ENCODE data around the gene CACNG6.

CACNG6 gene

GRCh38 chr19:54041969-54042606 lies 50.7 kb downstream of the CACNG6 start:
- Histone ChIP-seq H3K36me3 (ENCODE audit: control insufficient read depth in 1 of 2, insufficient read depth in 2 of 2, low read length in 2 of 2) (no peaks in the 10 kb centered on the region), H3K27me3 (ENCODE audit: control insufficient read depth in 1 of 2, insufficient read depth in 2 of 2, low read length in 2 of 2) (no peaks in the 10 kb centered on the region), H3K27ac (ENCODE audit: low read depth, low read length) (no peak overlapping the region), H3K4me3 (ENCODE audit: low read depth in 1 of 2, low read length in 2 of 2) (no peak overlapping the region), H3K4me1 (ENCODE audit: control insufficient read depth in 1 of 2, insufficient read depth in 2 of 2, low read length in 2 of 2) (no peaks in the 10 kb centered on the region), H3K9me3 (ENCODE audit: control insufficient read depth in 1 of 2, low read length in 2 of 2) (no peaks in the 10 kb centered on the region), H3K9ac (ENCODE audit: low read depth in 1 of 2, low read length in 2 of 2) (no peak overlapping the region)

GRCh38 chr19:54042989-54043388 lies 51.6 kb downstream of the CACNG6 start:
- no peak overlapping the region for H3K27ac ChIP-seq (ENCODE audit: low read depth, low read length)
- H3K27me3 ChIP-seq (ENCODE audit: control insufficient read depth in 1 of 2, insufficient read depth in 2 of 2, low read length in 2 of 2): no peaks in the 10 kb centered on the region

GRCh38 chr19:54045771-54046170 lies 54.3 kb downstream of the CACNG6 start:
- Histone ChIP-seq H3K4me3 (ENCODE audit: low read depth in 1 of 2, low read length in 2 of 2) (no peak overlapping the region), H3K27me3 (ENCODE audit: control insufficient read depth in 1 of 2, insufficient read depth in 2 of 2, low read length in 2 of 2) (no peaks in the 10 kb centered on the region), H3K9ac (ENCODE audit: low read depth in 1 of 2, low read length in 2 of 2) (no peak overlapping the region), H3K36me3 (ENCODE audit: control insufficient read depth in 1 of 2, insufficient read depth in 2 of 2, low read length in 2 of 2) (no peaks in the 10 kb centered on the region), H3K9me3 (ENCODE audit: control insufficient read depth in 1 of 2, low read length in 2 of 2) (no peaks in the 10 kb centered on the region), H3K4me1 (ENCODE audit: control insufficient read depth in 1 of 2, insufficient read depth in 2 of 2, low read length in 2 of 2) (no peaks in the 10 kb centered on the region), H3K27ac (ENCODE audit: low read depth, low read length) (no peak overlapping the region)

More at GRCh38 chr19:54042989-54043388, 51.6 kb downstream of the CACNG6 start:
- H3K36me3 ChIP-seq (ENCODE audit: control insufficient read depth in 1 of 2, insufficient read depth in 2 of 2, low read length in 2 of 2): no peaks in the 10 kb centered on the region
- H3K9ac ChIP-seq (ENCODE audit: low read depth in 1 of 2, low read length in 2 of 2): no peak overlapping the region
- no peaks in the 10 kb centered on the region for H3K9me3 ChIP-seq (ENCODE audit: control insufficient read depth in 1 of 2, low read length in 2 of 2)
- H3K4me1 ChIP-seq (ENCODE audit: control insufficient read depth in 1 of 2, insufficient read depth in 2 of 2, low read length in 2 of 2): no peaks in the 10 kb centered on the region
- H3K4me3 ChIP-seq (ENCODE audit: low read depth in 1 of 2, low read length in 2 of 2): no peak overlapping the region

DNA sequence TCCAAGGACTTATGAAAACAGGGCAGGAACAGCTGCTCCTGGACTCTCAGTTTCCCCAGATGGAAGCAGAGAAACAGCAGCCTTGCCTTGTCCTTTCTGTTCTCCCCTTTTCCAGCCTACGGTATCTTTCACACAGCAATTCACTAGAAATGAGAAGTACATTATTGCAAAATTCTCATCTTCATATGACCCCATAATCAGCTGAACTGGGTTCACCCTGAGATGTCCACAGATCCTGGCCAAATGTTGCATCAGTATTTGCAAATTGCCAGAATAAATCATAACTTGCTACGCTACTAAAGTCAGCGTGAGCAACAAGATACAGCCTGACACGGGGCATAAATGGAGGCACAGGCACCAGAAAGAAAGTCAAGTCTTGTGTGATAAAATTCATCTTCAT lies 56.2 kb downstream of the CACNG6 start:
- H3K4me3 ChIP-seq (ENCODE audit: low read depth in 1 of 2, low read length in 2 of 2): no peak overlapping the region
- H3K9me3 ChIP-seq (ENCODE audit: control insufficient read depth in 1 of 2, low read length in 2 of 2): no peaks in the 10 kb centered on the region
- H3K27ac ChIP-seq (ENCODE audit: low read depth, low read length): no peak overlapping the region
- H3K36me3 ChIP-seq (ENCODE audit: control insufficient read depth in 1 of 2, insufficient read depth in 2 of 2, low read length in 2 of 2): no peaks in the 10 kb centered on the region
- no peaks in the 10 kb centered on the region for H3K4me1 ChIP-seq (ENCODE audit: control insufficient read depth in 1 of 2, insufficient read depth in 2 of 2, low read length in 2 of 2)
- H3K9ac ChIP-seq (ENCODE audit: low read depth in 1 of 2, low read length in 2 of 2): no peak overlapping the region
- no peaks in the 10 kb centered on the region for H3K27me3 ChIP-seq (ENCODE audit: control insufficient read depth in 1 of 2, insufficient read depth in 2 of 2, low read length in 2 of 2)

Measured in duodenal mucosa (tissue), 2 donors.